ENCODE results near the gene FBXL13.
"Not testable (repeated sequence)": the region's sequence is repeated elsewhere in the genome, so short reads cannot be mapped to it uniquely, and the experiment has no call there.

Gene FBXL13

DNA sequence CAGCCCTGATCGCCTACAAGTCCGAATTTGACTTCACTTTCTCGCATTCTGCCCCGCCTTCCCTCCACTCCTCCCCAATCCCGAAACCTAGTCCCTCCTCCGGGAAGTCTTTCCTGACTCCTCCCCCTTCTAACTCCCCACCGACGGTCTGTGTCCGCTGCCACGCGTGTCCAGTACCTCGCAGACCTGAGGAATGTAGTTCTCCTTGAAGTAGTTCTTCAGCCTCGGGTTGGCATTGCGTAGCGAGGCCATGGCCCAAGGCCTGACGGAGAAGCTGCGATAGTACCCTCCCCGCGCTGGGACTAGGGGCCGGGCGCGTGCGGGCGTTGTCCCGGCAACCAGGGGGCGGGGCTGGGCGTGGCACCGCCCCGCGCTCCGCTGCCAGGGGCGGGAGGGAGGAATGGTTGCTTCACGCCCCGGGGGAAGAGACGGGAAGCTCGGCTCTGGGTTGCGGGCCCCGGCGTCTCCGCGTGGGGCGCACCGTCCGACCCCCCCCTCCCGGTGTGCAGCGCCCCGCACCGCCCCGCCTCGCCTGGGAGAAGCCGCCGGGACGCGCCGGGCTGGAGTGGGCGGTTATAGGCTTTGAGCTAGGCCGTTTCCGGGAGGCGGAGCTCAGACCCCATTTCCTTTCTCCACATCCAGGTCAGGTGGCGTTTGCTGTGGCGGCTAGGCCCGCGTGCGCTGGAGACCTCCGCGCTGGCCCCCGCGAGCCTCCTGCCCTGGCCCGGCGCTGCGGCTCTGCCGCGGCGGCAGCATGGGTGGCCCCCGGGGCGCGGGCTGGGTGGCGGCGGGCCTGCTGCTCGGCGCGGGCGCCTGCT lies at the start of gene FBXL13, which contains the start of gene ARMC10:
FBXL13 (minus strand) TSS at position 278 of the 818 bp plus-strand sequence.
ARMC10 (plus strand) TSS at position 622 of the 818 bp plus-strand sequence; CDS start at position 755, 133 bp downstream.
- peak; percentile 86 to 90 (median 88) for DNase-seq

DNA sequence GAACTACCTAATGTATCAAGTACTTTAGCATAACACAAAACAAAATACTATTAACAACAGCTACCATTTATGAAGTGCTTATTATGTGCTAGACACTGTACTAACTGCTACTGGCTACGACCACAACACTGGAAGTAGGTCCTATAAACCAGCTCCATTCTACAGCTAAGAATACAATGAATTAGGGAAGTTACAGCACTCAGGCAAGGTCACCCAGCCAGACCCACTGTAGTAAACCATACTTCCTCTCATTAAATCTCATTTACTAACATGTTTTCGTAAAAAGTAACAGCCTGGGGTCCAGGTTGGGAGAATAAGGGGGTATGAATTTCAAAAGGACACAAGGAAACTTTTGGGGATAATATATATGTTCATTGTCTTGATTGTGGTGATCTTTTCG lies 48.9 kb upstream of the FBXL13 start:
- DNase-seq, result no peak

DNA sequence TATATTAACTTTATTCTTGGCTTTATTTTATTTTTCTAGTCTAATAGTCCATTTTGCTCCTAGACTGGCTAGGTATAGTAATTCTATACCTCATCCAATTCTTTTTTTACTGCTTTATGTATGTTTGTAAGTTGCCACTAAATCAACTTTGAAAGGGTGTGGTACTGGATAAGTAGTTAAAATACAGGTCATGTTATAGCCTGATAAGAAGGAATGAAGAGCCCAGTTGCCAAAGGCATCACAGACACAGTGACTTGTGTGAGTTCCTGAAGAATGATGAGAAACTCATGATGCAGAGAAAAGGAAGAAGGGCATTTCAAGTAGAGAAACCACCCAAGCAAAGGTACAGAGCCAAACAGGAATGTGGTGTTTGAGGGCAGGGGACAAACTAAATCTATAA lies 47.0 kb upstream of the FBXL13 start:
- no peak for DNase-seq

DNA sequence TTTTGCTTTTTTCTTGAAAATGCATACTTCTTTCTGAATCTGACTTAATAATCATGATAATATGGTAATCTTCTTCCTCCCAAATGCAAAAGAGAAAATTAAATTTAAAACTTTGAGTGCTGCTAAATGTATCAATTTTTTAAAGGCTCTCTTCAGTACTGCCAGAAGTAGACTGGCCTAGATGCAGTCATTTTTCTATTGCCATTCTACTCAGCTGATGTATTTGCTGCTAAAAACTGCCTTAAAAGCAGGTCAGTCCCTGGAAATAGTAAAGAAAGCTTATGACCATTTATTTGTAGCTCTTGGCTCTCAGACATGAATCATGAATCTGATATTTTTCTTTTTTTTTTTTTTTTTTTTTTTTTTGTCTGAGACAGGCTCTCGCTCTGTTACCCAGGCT lies 45.8 kb upstream of the FBXL13 start:
- no peak for DNase-seq

DNA sequence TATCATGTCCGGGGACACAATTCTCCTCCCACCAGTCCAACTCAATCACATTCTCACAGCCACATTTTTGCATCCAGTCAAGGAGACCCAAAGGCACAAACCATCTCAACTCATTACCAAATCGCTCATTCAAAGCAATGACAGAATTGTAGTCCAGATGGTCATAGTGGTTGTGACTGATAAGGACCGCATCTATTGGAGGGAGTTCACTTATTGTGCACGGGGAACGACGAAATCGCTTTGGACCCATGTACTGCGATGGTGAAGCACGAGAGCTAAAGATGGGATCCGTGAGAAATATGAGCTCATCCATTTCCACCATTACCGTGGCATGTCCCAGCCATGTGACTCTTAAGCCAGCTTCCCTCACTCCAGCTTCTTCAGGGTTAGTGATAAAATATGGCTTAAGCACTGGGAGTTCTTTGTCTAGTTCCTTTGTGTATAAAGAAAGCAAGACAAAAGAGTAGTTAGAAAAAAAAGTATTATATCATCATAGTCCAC lies 45.2 kb upstream of the FBXL13 start:
- no peak for DNase-seq

DNA sequence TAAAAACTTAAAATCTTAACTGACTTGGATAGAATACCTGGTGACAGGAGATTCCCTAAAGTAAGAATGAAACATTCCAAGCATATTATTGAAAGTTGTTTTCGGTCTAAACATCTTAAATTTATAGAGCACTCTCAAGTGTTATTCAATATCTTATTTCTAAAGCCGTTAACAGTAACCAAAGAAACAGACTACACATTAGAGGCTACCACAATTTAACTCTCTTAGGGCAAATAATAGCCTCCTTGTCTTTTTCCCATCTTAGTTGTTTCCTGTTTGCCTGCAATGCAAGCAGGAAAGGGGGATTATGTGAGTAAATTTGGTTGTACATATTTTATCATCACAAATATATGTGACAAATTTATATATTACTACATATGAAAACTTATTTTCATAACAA lies 42.9 kb upstream of the FBXL13 start:
- no peak for DNase-seq

DNA sequence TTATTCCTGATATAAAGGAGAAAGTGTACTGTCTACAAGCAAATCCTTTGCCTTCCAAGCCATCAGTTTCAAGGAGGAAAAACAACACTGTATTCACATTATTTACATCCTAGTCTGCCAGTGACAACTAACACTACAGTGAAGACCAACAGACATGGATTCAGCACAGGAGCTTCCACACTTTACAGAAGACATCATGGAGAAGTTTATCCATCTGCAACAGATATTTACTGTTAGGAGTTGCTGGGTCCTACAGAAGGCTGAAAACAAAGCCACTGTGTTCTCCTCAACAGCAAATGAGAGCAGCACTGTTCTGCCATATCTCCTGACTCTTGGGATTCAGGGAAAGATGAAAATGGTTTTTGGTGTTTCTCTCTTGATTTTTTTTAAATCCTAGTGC lies 42.4 kb upstream of the FBXL13 start:
- no peak for DNase-seq

DNA sequence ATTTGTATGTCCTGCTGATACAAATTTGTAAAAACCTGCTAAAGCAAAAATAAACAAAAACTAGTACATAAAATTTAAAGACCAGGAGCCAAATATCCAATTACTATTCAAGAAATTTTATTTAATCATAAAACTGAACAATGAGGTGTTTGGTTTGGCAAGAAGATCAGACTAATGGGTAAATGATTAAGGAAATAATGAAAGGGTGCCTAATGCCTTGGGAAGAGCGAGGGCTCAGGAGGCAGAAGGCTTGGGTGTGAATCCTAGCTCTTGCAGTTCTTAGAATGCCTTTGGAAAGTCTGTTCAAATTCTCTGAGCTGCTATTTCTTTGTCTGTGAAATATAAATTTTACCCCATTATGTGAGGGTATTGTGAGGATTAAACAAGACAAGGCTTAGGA lies 41.9 kb upstream of the FBXL13 start:
- DNase-seq, result no peak

DNA sequence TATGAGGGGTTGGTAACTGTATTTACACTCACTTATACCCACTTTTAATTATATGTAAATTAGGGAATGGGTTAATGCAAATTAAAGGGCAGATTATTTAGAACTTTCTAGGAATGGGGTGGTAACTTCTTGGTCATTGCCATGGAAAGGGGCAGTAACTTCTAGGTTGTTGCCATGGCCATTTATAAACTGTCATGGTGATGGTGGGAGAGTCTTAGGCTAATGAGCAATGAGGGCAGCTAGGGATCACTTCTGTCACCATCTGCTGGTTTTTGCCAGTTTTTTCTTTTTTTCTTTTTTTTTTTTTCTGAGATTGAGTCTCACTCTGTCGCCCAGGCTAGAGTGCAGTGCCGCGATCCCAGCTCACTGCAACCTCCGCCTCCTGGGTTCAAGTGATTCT lies 41.2 kb upstream of the FBXL13 start:
- no peak for DNase-seq

DNA sequence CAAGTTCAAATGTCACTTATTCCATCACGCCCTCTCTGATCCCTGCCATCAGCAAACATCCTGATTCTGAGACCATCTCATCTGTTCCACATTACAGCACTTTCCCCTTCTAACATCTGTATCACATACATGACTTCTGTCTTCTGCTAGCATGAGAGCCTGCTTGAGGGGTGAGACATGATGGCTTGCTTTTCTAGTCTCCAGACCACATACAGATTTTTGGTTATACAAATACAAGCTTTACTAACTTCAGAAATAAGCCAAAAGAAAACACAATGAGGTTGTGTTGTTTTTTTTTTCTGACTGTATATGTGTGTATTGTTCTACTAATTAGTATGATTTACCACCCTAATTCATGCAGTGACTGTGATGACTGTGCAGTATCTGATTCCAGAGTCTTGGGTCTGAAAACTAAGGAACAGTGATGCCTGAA lies 40.0 kb upstream of the FBXL13 start:
- DNase-seq, result no peak

DNA sequence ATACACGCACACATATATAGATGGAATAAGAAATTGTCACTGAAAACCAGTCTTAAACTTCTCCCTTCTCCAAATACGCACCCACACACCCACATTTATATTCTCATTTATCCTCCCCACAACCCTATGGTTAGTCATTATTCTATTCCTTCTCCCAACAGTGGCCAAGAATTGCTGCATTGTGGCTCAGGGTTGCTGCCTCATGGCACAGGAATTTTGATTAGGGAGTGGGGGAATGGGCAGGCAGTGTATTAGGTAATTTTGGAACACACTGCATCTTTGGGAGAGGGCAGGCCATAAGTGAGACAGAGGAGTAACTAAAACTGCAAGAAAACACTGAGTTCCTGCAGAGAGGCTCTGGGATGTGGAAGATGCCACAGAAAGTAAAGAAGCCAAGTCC lies 38.6 kb upstream of the FBXL13 start:
- DNase-seq, result no peak

DNA sequence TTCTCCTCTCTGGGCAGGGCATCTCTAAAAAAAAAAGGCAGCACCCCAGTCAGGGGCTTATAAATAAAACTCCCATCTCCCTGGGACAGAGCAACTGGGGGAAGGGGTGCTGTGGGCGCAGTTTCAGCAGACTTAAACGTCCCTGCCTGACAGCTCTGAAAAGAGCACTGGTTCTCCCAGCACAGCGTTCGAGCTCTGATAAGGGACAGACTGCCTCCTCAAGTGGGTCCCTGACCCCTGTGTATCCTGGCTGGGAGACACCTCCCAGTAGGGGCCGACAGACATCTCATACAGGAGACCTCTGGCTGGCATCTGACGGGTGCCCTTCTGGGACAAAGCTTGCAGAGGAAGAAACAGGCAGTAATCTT lies 32.1 kb upstream of the FBXL13 start:
- DNase-seq, result not testable (repeated sequence)

DNA sequence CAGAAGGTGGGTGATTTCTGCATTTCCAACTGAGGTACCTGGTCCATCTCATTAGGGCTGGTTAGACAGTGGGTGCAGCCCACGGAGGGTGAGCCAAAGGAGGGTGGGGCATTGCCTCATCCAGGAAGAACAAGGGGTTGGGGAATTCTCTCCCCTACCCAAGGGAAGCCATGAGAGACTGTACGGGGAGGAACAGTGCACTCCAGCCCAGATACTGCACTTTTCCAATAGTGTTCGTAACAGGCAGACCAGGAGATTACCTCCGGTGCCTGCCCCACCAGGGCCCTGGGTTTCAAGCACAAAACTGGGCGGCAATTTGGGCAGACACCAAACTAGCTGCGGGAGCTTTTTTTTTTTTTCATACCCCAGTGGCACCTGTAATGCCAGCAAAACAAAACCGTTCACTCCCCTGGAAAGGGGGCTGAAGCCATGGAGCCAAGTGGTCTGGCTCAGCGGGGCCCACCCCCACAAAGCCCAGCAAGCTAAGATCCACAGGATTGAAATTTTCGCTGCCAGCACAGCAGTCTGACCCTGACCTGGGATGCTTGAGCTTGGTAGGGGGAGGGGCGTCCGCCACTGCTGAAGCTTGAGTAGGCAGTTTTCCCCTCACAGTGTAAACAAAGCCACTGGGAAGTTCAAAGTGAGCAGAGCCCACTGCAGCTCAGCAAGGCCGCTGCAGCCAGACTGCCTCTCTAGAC lies 31.6 kb upstream of the FBXL13 start:
- DNase-seq, result no peak

DNA sequence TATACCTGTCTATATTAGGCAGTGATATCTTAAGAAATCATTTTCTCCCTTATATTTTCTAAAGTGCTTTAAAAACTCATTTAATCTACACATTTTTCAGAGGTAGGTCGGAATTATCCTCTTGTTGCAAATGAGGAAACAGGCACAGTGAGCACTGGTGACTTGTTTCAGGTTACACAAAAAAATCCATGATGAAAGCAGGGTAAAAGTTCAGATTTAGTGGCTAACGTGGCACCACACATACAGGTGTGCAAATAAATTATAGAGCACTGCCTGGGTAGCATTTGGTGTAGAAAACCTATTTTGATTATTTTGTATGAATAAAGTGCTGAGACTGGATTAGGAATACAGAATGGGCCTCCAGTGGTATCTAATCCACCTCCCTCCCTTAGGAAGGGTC lies 26.9 kb upstream of the FBXL13 start:
- DNase-seq, result no peak

DNA sequence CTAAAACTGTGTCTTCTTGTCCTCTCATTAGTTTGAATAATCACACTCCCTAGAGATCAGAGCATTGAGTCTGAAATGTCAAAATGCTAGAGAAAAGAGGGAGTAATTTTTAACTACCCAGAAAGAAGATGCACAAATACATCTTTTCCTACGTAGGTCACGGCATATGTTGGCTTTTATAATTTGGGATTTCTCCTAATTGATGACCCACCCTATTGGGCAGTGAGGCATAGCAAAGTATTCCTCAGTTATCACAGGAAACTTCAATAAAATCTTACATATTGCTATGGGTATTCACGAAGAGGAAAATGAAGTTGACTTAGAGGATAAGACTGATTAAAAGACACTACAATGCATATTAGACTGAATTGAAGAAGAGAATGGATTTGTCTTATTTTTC lies 25.8 kb upstream of the FBXL13 start:
- DNase-seq, result no peak

DNA sequence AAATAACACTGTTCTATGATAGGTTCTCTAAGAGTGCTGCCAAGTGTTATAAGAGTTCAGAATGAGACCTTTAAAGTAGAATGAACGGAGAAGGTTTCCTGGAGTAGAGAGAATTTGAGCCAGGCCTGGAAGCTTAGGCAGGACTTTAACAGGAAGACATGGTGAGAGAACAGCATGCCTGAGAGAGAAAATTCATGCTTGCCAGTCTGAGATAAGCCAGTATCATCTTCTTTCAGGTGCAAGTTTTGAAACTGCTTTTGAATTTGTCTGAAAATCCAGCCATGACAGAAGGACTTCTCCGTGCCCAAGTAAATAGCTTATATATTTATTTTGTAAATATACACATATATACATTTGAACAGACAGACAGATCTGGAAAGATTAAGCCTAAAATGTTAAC lies 22.4 kb upstream of the FBXL13 start:
- DNase-seq, result no peak

DNA sequence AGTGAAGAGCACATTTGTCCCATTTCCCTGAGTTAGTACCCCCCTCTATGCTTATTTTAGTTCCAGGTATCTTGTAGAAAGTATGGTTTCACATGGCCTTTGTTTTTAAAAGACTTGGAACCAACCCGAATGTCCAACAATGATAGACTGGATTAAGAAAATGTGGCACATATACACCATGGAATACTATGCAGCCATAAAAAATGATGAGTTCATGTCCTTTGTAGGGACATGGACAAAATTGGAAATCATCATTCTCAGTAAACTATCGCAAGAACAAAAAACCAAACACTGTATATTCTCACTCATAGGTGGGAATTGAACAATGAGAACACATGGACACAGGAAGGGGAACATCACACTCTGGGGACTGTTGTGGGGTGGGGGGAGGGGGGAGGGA lies 21.0 kb upstream of the FBXL13 start:
- not testable (repeated sequence) for DNase-seq

DNA sequence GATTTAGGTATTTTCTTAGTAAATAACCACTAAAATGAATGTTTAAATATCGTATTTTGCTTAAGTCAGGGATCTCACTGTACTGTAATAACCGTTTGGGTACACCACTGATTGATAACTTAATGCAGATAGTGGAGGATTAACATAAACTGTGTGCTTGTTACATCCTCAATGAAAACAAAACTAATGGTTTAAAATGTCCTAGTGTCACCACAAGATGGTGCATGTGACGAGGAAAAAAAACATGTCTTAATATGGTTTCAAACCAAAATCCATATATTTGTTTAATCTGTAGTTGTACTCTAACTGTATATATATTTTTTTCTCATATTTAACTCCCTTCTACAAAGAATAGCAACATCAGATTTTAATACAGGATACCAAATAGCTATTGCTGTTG lies 19.5 kb upstream of the FBXL13 start:
- no peak for DNase-seq

DNA sequence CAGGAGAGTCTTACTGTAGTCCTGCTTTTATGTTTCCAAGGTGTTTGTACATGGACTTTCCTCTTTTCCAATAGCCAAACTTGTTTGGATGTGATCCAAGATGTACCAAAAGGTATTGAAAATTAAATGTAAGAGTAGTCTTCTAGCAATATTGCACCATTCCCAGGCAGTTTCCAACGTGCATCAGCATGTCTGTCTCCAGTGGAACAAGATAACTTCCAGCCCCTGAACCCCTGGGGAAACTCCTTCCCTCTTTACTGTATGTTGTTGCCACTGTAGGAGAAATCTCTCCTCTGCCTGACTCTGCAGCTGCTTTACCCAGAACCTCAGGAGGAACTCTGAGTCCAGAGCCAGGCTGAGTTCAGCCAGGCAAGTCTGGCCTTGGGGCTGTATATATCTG lies 18.8 kb upstream of the FBXL13 start:
- DNase-seq, result no peak

DNA sequence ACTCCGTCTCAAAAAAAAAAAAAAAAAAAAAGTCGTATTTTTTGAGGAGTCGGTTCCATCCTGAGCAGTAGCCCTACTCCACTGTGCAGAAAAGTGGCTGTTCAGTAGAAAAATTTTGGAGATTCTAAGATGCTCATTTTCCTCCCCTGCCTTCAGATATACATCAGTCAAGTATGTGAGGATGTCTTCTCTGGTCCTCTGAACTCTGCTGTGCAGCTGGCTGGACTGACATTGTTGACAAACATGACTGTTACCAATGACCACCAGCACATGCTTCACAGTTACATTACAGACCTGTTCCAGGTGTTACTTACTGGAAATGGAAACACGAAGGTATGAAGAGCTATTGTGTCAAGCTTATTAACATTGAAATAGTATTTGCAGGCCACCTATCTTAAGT lies 17.7 kb upstream of the FBXL13 start:
- DNase-seq, result not testable (repeated sequence)

DNA sequence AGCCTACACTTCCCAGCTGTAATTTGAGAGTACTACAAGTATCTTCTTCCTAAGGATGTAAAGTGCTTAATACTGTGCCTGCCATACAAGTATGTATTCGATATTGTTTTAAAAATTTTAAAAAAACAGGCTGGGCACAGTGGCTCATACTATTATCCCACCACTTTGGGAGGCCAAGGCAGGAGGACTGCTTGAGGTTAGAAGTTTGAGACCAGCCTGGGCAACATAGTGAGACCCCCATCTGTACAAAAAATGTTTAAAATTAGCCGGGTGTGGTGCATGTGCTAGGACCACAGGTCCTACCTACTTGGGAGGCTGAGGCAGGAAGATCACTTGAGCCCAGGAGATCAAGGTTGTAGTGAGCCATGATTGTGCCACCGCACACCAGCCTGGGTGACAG lies 8.6 kb upstream of the FBXL13 start:
- no peak for DNase-seq

DNA sequence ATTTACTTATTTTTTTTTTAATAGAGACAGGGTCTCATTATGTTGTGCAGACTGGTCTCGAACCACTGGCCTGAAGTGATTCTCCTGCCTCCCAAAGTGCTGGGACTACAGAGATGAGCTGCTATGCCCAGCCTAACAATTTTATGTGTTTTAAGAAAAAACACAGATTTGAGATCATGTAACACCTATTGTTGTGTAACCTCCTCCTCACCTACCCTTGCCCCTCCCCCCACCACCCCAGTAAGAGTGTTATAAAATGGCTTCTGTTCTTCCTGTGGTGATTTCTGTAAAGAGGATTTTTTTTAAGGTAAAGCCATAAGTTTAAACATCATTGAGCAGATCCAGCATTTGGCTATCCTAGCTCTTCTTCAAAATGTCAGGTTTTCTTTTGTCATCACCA lies 7.9 kb upstream of the FBXL13 start:
- no peak for DNase-seq

DNA sequence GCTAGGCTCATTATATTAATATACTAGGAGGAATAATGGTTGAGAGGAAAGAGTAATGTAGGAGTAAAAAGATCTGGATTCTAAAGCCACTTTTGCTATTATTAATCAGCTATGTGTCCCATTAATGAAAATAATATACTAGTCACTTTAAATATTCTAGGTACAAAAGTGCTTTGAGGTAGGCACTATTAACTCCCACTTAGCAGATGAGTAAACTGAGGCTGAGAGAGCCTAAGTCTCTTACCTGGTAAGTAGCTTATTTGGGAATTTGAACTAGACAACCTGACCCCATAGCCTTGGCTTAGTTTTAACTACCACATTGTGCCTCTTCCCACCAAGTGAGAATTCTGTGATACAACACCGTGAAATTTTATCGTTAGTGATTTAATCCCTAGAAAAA lies 6.3 kb upstream of the FBXL13 start:
- DNase-seq, result no peak

DNA sequence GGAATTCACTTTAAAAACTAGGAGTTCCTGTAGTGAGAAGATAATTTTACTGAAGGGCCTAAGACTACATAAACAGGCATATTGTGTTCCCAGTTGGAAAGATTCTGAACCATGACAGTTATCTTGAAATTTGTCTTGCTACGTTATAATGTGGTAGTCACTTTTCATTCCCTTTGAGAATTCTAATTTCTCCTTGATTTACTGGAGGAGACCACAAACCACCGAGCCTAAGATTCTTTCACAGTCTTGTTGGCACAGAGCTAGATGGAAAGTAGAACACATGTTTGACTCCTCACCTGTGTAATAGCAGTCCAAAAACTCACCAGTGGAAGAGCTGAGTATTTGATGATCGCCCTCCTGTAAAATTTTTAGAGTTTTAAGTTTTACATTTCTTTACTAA lies 5.2 kb upstream of the FBXL13 start:
- DNase-seq, result no peak
